Measurements from ENCODE around the gene FRMD5.

- TF ChIP-seq POLR2AphosphoS5 (IDR thresholded peaks at IDR 0.05; ENCODE audit: low read depth, low read length) = no peak
- TF ChIP-seq TAF1 (IDR thresholded peaks at IDR 0.05; ENCODE audit: borderline replicate concordance, insufficient read depth, low read length) = no peak
- TF ChIP-seq SIN3A (IDR thresholded peaks at IDR 0.05; ENCODE audit: borderline replicate concordance, insufficient read depth, low read length) = no peak
- TF ChIP-seq REST (IDR thresholded peaks at IDR 0.05; ENCODE audit: insufficient read depth in 1 of 2, low read depth in 2 of 2, low read length in 2 of 2) = no peak
These were observed 275.4 kb downstream of the FRMD5 start for GRCh38 chr15:43919540-43920253.

Data from PFSK-1 (cell line).